Activated CD8-positive, alpha-beta memory T cell treated with anti-CD3 and anti-CD28 coated beads for 36 hours (primary cell): ENCODE measurements around the gene MMEL1. TPM values are rescaled to one million over a fixed set of nuclear protein-coding genes. Genes with fewer than 3 reads are reported as not detected.

Experiments
- CTCF ChIA-PET: fragments of 350-600 bp; sonication (Branson Sonifier 250); formaldehyde crosslinking; loops from one replicate; lab custom pipeline; 2021; ENCODE audit warnings: antibody characterized with exemption; lab: Charles Lee
- POLR2A ChIA-PET: fragments of 350-600 bp; sonication (Branson Sonifier 250); formaldehyde crosslinking; loops from one replicate; lab custom pipeline; 2021; ENCODE audit warnings: antibody characterized with exemption; lab: Charles Lee
- total RNA-seq, 2 experiments: library from RNA; stranded (reverse); gene quantifications; one replicate each; pipeline ENCODE4 v1.2.3, GENCODE V29; 2021

The MMEL1 gene
- total RNA-seq, 2 experiments from 2014 or later, result 0.42 TPM; not detected in 1

- CTCF ChIA-PET, result no interaction called here
- POLR2A ChIA-PET, result no interaction called here
These were observed 22.5 kb downstream of the MMEL1 start for GRCh38 chr1:2610036-2610959.

DNA sequence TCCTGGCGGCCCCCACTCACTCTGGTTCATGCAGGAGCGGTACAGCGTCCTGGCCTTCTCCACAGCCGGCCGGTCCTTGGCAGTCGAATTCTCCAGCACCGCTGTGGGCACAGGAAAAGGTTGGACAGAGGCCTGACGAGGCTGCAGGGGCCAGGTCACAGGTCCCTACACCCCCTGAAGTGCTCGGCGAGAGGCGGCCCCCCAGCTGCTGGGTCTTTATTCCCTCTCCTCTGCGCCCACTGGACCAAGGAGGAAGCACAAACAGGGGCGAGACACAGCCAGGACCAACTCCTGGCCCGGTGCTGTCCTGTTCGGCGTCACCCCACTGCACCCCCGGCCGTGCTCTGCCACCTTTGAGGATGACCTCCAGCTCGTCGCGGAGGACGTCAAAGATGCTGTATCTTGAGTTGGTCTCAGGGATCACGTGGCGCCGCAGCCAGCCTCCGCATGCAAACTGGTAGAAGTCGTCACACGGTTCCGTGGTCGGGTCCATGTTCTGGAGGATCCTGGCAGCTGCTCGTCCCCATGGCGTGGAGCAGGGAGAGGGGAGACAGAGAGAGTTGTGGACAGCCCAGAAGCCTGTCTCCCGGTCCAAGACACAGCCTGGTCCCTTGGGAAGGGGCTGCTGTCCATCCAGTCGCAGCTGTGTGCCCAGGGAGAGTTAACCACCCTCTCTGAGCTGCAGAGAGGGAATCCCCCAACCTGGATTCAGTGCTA is 23.3 kb downstream of the MMEL1 start:
- POLR2A ChIA-PET, result no interaction called here
- CTCF ChIA-PET, result no interaction called here

GRCh38 chr1:2607641-2608091 is 25.1 kb downstream of the MMEL1 start:
- POLR2A ChIA-PET, result no interaction called here
- CTCF ChIA-PET, result no interaction called here

- POLR2A ChIA-PET, result no interaction called here
- CTCF ChIA-PET, result interaction anchor here (0.7 kb wide), 1 partner anchor 392 kb away, joined by 3 read pairs; no protein-coding TSS in a partner anchor
These were observed 25.8 kb downstream of the MMEL1 start for GRCh38 chr1:2606881-2607621.

GRCh38 chr1:2606396-2606880 is 26.4 kb downstream of the MMEL1 start:
- ChIA-PET POLR2A (no interaction called here), CTCF (interaction anchor here (0.7 kb wide), 1 partner anchor 391 kb away, joined by 3 read pairs; no protein-coding TSS in a partner anchor)

- POLR2A ChIA-PET, result no interaction called here
- CTCF ChIA-PET, result no interaction called here
These were observed 27.1 kb downstream of the MMEL1 start for GRCh38 chr1:2605509-2606395.

GRCh38 chr1:2604844-2605508 is 27.8 kb downstream of the MMEL1 start:
- POLR2A ChIA-PET, result no interaction called here
- CTCF ChIA-PET, result no interaction called here

DNA sequence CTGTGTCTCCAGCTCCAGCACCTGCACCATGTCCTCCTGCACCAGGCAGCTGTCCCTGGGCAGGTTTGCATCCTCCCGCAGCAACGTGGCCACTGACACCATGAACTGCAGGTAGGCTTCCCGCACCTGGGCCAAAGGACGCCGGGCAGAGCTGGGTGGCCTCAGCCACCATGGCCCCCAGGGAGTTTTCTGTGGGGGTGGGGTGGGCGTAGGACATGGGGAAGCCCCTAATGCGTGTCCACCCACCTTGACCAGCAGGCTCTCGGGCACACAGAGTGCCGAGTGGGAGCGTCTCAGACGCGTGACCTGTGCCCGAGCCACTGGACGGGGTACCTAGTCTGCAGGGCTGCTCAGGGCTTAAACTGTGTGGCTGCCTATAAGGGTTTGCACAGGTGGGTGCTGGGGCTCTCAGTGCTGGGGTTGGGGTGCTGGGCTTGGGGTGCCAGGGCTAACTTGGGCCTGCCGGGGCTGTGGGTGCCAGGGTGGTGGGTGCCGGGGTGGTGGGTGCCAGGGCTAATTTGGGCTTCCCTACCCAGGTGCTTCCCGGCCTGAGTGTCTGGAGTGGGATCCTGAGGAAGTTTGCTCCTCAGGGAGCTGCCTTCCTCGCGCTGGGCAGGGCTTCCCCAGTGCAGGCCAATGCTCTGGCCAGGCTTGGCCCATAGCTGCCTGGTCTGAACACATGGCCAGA is 28.5 kb downstream of the MMEL1 start:
- POLR2A ChIA-PET, result no interaction called here
- CTCF ChIA-PET, result no interaction called here

- CTCF ChIA-PET, result no interaction called here
- POLR2A ChIA-PET, result no interaction called here
These were observed 29.2 kb downstream of the MMEL1 start for GRCh38 chr1:2603521-2604155.

- POLR2A ChIA-PET, result no interaction called here
- CTCF ChIA-PET, result no interaction called here
These were observed 29.8 kb downstream of the MMEL1 start for GRCh38 chr1:2602866-2603520.

DNA sequence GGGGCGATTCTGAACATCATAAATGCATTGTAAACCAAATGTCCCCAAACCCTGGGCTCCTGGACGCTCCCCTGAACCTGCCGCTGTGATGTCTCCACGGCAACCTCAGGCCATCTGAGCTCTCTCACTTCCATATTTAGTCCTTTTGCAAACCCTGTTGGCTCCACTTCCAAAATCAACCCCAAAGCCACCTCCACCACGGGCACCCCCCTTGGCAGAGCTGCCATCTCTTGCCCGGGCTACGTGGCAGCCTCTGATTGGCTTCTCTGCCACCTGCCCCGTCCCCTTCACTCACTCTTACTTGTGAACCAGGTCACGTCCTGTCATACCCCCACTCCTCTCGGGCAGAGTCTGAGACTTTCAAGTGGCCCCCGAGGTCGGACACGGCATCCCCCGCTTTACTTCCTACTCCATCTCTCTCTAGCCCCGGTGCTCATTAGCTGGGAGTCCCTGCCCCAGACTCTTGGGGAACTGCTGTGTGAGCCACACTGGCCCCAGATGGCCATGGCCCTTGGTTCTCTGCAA is 30.4 kb downstream of the MMEL1 start:
- POLR2A ChIA-PET, result no interaction called here
- CTCF ChIA-PET, result no interaction called here

DNA sequence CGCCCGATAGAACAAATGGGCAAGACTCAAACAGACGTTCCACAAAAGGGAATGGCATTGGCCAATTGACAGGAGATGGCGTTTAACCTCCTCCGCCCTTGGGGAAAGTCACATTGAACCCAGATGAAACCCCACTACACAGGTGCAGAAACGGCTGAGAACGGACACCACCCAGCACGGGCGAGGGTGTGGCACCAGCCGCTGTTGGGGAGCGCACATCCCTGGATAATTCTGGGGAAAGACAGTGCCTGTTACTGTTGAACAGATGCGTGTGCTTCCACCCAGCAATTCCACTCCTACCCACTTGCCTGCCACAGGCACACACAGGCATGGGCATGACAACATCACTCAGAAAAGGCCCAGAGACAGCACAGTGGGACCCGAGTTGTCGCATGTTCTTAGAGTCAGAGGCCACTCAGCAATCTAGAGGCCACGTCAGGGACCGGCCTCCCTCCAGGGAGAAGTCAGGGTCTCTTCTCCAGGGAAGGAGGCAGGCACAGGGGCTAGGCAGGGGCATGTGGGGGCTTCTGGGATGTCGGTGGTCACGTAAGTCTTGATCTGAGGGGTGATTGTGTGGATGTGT is 31.0 kb downstream of the MMEL1 start:
- ChIA-PET CTCF (no interaction called here), POLR2A (no interaction called here)

GRCh38 chr1:2598329-2598931 is 34.4 kb downstream of the MMEL1 start:
- ChIA-PET POLR2A (no interaction called here), CTCF (interaction anchor here (0.8 kb wide), 1 partner anchor 18 kb away, joined by 5 read pairs; no protein-coding TSS in a partner anchor)

DNA sequence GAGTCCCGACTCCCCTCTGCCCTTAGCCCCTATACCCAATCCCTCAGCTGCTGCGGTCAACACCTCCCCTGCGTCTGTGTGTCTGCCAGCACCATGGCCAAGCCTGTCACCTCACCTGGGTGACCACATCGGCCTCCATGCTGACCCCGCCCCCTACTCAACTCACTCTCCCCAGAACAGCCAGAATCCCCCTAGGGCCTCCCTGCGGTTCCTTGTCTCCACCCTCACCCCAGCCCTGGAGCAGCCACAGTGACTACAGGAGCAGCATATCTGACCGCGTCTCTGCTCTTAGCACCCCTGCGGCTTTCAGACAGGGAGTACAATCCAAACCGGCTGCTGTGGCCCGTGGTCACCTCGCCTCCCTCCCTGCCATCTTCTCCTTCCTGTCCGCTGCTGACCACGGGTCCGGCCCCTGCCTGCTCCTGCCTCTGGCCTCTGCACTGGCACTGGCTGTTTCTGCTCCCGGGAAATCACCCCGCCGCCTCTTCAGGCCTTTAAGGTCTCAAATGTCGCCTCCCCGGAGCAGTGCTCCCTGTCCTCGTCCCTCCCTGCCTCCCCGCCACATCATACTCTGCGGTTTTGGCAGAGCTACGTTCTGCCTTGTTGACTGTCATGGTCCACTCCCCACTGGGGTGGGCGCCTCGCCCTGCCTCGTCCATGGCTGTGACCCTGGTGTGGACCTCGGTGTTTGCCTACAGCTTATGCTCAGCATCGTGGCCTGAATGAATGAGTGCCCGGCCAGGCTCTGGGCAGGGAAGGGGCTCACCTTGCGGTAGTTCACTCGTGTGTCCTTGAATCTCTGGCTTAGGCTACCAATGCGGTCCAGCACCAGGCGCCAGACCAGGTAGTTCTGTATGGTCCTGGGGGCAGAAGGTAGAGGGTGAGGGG is 35.1 kb downstream of the MMEL1 start:
- ChIA-PET CTCF (no interaction called here), POLR2A (no interaction called here)
